ENCODE results near the gene DPP9.

Gene DPP9

DNA sequence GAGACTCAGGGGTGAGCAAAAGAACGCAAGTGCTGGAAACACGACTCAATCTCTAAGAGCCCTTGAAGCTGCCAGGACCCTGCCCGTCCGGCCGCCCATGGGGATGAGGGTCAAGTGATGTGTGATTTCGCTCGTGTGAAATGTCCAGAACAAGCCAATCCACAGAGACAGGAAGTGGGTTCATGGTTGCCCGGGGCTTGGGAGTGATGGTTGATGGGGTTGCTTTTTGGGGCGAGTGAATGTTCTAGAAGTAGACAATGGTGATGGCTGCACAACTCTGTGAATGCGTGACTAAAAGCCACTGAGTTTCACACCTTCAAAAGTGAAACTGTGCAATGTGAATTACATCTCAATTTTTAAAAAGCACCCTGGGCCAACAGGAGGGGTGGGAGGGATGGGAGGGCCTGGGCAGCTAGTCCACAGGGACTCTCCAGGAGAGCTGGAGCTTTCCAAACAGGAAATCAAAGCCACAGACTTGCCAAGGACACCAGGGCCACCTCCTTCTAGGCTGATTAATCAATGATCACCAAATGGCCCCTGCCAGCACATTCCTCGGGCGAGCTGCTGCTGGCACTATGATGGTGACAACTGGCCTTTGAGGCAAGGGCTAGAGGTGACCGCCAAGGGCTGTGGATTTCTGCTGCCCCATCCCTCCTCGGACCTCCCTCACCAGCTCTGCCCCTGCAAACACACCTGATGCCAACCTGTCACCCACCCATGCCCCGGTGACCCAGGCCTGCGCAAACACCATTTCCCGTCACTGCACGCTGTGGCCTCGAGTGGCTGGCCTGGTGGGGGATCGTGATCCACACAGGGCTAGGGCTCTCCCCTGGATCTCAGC lies 14.0 kb downstream of the DPP9 start:
- no peak for DNase-seq (ENCODE audit: low spot score)

DNA sequence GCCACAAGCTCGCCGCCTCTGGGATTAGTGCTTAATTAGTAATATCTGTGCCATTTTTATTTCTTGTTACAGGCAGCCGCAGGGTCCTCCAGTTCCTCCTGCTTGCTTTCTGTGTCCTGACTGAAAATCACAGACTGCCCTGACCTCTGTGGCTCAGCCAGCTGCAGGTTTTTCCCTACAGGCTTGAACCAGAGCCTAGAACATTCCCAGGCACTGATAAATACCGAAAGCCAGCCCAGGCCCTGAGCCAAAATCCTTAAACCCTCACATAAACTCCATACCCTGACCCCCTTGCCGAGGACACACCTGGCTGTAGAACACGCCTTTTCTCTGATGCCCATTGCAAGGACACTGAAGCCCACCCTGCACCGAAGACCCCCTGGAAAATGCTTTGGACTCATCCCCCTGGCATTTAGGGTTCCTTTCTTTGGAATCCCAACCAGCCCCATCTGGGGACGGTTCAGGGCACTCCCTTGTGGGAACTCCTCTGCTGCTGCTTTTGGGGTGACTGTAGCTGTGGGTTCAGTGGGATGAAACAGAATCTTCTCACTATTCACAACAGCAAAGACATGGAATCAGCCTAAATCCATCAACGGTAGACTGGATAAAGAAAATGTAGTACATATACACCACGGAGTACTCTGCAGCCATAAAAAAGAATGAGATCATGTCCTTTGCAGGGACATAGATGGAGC lies 15.5 kb downstream of the DPP9 start:
- DNase-seq (ENCODE audit: low spot score): no peak

DNA sequence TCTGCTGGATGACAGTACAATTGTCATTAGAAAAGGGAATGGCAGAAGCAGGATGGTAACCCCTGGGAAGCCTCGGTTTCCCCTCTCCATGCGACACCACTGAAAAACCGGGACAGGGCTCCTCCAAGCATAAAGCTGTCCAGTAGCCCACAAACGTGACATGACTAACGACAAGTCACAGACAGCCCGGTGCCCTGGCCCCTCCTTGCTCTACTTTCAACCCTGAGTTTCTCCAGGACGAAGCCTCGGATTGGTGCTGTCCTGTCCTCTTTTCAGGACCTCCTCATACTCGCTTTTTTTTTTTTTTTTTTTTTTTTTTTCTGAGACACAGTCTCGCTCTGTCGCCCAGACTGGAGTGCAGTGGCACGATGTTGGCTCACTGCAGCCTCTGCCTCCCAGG lies 16.3 kb downstream of the DPP9 start:
- DNase-seq (ENCODE audit: low spot score): no peak

DNA sequence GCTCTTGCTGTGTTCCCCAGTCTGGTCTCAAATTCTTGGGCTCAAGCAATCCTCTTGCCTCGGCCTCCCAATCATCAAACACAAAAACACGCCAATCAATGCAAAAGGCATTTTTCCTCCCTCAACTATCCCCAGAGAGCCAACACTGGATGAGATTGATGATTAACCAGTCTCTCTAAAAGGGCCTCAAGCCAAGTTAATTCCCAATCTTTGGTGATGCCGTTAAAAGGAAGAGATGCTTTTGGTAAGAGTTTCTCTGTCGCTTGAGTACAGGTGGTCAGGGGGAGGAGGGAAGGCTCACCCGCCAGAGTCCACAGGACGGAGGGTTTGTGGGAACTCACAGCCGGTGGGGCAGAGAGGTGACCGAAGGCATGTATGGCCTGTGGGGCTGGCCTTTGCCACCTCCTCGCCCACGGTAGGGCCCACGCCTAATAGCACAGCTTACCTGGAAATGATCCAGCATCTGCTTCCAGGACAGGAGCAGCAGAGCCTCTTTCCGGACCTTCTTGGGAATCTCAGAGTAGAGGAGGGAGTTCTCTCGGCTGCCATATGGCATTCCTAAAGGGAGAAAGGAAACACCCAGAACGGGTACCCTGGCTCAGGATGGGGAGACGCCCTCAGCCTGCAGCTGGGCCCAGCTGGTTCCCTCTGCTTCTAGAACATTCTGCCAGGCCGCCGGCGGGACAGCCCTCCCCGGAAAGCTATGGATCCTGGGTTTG lies 18.1 kb downstream of the DPP9 start:
- no peak for DNase-seq (ENCODE audit: low spot score)

DNA sequence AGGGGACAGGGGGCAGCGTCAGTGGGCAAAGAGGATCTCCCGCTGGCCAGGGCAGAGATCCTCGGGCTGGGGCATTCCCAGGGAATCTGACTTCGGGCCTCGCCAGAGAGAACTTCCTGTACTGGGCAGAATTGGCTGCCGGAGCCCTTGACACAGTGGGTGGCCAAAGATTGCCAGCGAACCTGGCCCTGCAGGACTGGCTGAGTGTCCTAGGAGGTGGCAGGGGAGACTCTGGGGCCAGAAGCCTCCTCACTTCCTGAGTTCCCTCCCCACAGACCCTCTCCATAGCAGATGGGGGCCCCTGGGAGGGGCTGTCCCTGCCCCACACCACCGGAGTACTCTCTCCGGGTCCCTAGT lies 19.3 kb downstream of the DPP9 start:
- no peak for DNase-seq (ENCODE audit: low spot score)

DNA sequence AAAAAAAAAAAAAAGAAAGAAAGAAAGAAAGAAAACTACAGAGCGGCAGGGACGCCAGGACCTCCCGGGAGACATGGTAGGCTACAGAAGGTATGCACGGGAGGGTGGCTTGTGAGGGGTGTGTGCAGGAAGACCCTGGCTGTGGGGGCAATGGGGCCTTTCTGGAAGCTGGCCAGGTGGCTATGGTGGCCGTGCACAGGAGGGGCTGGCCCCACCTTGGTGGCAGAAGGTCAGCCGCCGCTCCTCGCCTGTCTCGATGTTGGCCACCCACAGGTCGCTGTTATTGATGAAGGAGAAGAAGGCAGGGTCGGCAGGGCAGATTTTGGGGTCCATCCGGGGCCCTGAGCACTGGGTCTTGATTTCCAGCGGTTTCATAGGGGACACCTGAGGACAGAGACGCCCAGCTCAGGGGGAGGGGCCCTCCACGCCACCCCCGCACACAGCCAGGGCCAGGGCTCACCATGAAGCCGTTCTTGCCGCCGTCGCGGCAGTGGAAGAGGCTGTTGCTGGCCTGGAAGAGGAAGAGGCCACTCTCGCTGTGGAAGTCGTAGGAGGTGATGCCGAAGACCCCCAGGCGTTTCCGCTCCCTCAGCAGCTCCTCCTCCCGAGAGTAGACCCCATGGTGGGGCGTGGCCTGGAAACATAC lies 19.8 kb downstream of the DPP9 start:
- DNase-seq (ENCODE audit: low spot score): no peak

DNA sequence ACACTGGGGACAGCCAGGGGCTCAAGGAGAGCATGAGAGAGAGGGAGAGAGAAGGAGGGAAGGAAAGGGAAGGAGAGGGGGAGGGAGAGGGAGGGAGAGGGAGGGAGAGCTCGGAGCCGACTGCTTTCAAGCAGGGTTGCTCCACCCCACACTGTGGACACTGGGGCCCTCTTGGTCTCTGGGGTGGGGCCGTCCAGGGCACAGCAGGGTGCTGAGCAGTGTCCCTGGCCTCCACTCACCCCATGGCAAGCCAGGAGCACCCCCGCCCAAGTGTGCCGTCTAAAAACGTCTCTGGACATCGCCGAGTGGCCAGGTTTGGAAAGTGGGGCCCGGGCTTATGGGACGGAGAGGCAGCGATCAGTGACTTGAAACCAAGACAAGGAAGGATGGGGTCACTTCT lies 20.9 kb downstream of the DPP9 start:
- DNase-seq (ENCODE audit: low spot score): no peak

DNA sequence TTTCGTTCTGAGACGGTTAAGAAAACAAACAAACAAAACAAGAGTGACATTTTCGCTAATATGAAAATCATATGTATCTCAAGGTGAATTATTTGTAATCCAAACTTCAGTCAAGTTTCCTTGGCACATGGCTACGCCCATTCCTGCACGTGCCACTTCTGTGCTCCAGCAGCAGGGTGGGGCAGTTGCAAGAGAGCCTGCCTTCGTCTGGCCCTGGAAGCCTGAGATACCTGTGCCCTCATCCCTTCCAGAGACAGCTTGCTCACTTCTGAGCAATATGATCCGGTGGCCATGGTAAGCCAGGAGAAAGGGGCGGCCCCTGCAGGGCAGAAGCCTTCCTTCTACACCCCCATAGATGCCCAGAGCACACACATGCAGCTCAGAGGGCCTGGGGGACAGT lies 22.1 kb downstream of the DPP9 start:
- no peak for DNase-seq (ENCODE audit: low spot score)

DNA sequence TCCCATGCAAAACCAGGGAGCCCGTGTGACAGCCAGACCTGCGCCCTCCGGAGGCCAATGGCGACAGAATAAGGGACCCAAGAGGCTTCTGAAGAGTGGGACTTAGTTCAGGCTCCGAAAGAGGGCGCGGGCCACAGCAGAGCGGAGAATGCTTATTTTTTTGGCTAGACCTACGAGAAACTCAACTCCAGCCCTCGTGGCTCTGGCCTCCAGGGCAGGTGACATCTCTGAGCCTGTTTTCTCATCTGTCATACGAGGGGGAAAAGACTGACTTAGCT lies 23.0 kb downstream of the DPP9 start:
- DNase-seq (ENCODE audit: low spot score): no peak

DNA sequence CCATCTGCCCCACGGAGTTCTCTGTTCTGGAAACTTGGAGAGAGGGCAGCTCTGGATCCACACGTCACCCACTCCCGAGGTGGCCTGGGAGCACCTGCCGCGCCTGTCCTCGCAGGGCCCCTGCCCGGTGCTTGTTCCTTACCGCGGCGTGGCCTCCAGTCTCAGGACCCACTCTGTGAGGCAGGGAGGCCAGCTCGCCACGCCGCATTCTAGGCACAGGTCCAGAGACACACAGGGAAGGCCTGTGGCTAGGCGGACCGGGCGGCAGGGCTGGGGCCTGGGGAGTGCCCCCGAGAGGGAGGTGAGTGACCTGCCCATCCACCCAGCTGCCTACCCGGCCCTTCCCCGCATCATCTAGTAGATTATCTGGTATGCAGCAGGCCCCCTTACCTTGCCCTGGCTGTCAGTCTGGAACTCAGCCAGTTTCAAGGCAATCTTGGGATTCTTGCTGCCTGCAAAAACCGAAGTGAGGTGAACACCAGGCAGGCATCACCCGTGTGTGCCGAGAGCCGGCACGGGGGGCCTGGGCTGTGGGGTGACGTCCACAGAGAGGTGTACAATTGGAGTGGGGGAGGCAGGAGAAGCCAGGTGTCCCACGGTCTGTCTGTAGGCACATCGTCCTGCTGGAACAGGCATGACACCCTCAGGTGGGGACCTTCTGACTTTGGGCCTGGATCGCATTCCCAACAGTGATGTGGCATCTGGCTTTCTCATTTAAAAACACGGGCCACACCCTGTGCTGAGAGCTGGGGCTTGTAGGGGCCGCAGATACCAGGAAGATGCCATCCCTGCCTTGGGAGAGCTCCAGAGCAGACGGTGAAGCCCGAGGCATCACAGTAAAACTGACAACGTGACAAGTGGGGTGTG lies 23.6 kb downstream of the DPP9 start:
- no peak for DNase-seq (ENCODE audit: low spot score)

DNA sequence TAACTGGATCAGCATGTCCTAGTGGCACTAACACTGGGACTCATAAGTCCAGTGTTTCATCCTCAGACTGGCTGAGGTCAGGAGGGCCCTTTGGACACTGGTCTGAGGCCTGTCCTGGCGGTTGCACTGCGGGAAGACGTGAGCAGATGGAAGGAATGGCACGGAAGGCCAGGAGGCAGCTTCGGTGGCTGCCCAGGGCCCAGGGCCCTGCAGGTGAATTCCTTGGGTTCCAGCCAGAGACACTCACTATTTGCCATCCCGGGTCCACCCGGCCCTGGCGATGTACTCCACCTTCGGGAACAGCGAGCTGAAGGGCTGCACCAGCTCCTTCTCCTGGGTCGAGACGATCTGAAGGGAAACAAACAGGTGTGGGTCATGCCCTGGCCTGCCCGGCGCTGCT lies 26.3 kb downstream of the DPP9 start:
- DNase-seq (ENCODE audit: low spot score): no peak

DNA sequence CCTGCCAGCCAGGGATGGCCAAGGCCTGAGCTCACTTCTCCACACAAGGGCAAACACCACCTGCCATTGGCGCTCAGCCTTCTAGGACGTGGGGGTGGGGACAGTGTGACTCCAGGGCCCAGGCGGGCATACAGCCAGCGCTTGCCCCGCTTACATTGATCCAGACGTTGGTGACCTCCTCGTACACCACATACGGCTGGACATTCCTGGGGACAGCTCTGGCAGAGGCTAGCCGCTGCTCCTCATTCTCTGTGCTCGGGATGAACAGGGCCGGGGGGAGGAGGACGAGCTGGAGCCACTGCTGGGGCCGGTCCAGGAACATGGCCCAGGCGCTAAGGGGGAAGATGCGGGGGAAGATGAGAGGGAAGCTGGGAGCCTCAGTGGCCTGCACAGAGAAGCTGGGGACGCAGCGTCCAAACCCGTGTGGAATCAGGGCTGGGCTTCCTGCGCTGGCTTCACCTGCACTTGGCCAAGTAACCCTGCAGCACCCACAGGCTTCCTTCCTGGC lies 28.4 kb downstream of the DPP9 start:
- no peak for DNase-seq (ENCODE audit: low spot score)

DNA sequence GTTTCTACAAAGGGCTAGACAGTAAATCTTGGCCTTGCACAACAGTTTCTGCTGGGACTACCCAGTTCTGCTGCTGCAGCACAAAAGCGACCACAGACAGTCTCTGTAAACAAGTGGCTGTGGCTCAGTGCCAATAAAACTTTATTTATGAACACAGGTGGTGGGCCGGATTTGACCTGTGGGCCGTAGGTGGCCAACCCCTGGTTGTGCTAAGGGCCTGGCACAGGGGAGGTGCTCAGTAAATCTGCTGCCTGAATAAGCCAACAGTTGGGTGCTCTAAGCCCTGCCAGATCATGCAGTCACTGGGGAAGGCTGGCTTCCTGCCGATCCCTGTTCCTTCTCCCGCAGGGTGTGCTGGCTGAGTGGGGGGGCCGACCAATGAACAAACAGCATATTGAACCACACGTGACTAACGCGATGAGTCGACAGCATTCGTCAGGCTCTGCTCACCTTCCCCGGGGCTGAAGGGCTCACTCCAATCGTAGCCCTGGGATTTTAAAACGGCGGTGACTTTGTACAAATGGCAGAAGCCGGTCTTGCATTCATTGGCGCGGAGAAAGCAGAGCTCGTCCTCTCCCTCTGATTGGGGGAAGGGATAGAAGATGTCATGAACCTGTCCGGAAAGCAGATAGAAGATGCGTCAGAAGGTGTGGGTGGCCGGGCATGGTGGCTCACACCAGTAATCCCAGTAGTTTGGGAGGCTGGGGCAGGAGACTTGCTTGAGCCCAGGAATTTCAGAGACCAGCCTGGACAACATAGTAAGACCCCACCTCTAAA lies 29.2 kb downstream of the DPP9 start:
- DNase-seq (ENCODE audit: low spot score): peak; percentile 72

DNA sequence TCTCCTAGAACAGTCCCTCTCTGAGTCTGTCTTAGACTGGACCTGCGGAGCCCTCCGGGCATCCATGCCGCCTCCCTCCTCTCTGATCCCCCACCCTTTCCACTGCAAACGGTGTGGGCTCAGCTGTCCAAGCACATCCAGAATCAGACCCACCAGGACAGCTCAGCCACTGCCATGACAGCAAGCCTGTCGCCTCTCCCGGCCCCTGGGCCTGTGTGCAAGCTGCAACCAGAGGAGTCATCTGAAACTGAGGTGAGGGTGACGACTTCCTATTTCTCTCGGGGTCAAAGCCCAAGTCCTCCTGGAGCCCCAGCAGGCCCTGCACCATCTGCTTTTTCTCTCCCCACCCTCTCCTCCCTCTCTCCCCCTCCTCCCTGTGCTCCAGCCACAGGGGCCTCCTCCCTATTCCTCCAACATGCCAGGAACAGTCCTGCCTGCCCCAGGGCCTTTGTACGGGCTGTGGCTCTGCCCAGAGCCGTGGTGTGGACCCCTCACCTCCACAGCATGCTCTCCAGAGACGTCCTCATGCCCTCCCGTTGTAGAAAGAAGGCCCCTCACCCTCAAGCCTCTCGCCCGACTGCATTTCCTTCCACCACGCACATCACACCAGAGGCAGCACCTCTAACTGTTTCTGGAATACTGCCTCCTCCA lies 30.0 kb downstream of the DPP9 start:
- DNase-seq (ENCODE audit: low spot score): no peak

DNA sequence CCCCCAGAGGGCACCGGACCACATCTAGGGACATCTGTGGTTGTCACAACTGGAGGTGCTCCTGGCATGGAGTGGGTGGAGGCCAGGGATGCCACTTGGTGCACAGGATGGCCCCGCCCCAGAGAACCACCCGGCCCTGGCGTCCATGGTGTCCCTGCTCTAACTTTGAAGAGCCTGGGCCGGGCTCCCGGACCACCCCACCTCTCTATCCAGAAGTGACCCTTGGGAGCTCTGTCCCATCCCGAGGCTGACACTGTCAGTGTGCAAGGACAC lies 30.6 kb downstream of the DPP9 start:
- DNase-seq (ENCODE audit: low spot score): no peak

DNA sequence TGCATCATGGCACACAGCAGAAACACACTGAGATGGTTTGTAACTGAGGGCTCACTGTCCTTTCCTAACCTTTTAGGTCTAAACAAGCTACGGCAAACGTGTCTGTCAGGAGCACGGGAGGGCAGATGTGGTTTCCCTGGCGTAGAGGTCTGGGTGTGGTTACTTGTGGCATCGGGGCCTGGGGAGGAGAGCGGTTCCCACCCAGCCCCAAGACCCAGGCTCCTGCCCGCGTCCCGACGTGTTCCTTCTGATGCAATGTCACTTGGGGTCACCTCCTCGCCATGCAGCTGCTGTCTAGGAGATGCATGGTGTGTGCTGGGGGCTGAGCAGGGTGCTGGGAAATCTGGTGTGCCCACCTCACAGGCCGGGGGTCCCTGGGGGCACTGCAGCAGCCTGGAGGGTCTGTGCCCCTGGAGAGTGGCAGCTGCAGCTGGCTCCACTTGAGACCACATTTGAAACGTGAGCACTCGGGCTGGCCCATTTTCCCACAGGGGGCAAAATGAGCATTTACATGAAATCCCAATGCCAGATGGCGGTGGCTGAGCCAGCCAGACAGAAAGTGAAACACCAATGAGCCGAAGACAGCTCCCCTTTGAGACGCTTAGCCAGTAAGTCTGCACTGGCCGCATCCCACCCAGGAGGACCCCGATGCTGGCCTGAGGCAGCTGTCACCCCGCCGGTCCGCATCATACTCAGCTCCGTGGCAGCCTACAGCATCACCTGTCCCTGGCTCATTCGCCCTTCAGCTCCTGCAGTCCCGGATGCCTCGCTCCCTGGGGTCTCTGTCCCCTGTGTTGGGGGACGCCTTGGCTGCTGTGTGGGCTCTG lies 31.2 kb downstream of the DPP9 start:
- no peak for DNase-seq (ENCODE audit: low spot score)

DNA sequence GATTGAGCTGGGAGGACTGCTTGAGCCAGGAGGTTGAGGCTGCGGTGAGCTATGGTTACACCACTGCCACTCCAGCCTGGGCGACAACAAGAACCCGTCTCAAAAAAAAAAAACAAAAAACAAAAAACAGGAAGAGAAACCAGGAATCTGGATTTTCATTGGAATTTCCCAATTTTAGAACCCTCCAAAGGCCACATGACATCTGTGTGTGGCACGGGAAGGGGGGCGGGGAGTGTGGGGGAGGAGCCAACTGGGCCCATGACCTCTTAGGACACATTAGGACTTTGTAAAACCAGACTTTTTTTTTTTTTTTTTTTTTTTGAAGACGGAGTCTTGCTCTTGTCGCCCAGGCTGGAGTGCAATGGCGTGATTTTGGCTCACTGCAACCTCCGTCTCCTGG lies 32.3 kb downstream of the DPP9 start:
- DNase-seq (ENCODE audit: low spot score): no peak

DNA sequence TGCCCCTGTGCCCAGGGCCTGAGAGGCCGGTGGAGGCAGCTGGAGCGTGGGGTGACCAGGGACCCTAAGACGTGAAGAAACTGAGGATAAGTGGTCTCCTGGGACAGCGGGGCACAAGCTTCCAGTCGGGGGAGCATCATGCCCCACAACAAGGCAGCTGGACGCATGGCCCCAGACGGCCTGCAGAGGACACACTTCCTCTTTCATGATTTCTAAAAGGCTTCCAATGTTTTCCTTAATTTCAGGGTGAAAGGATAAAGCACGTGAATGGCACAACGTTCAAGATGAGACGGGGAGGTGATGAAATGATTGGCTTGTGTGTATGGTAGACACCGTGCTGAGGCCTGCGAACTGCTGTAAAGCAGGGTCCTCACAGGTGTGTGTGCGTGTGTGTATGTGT lies 33.3 kb downstream of the DPP9 start:
- DNase-seq (ENCODE audit: low spot score): no peak

DNA sequence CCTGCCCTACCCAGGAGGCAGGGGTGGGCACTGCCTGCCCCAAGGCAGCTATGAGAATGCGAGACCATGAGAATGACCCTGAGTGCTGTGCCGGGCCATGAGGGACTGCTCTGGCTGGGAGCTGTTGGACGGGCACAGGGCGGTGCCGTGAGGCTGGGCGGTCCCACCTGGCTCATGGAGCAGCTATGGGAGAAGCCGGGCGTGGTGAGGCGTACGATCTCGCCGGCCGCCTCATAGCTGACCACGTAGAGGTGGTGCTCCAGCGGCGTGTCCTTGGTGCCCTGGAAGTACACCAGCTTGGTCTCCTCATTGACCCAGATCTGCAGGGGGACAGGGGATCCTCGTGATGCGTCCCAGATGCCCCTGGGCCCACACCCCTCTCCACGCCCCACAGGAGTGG lies 34.2 kb downstream of the DPP9 start:
- DNase-seq (ENCODE audit: low spot score): no peak

DNA sequence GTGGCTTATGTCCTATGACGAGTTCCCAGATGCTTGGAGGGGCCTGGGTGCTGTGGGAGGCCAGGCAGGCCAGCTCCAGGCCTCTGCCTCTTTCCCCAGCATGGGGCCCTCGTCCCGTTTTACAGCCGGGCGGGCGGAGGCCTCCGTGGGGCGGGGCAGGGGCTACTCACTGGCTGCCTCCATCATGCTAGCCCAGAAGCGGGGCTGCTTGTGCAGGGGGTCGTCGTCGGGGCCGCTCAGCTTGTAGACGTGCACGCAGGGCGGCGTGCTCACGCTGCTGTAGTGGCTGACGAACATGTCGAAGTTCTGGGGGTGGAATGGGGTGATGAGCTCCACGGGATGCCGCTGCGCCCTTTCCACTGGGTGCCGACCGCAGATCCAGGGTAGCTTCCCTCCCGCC lies 35.1 kb downstream of the DPP9 start:
- no peak for DNase-seq (ENCODE audit: low spot score)
